ENCODE results near the gene S100Z.

The S100Z gene

GRCh38 chr5:76952795-76953536, 103.2 kb downstream of the S100Z start, which contains the start of gene CRHBP:
Gene CRHBP, plus strand, starts transcription at chr5:76953045. Its CDS starts 90 bp downstream, at chr5:76953135.
- DNase-seq (ENCODE audit: low read depth, low spot score) = no peak

- no peak for DNase-seq (ENCODE audit: low read depth, low spot score)
Observed at GRCh38 chr5:76953551-76954382, 104.0 kb downstream of the S100Z start.

GRCh38 chr5:76954383-76954763, 104.6 kb downstream of the S100Z start:
- no peak for DNase-seq (ENCODE audit: low read depth, low spot score)

DNA sequence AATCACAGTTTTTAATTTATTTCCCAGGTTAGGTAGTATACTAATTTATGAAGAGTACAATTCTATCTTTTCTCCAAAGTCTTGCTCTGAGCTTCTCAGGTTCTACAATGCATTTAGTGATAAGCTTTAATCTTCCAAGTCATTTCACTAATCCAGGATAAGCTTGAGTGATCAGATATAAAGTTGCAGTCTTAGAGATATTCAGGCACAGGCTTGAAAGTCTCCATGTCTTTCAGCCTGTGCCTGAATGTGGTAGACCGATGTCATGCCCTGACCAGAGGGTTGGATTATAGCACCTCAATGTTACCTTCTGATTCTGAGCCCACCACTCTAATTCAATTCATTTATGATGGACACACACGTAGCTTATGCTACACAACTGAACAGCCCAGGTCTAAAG, 106.2 kb downstream of the S100Z start:
- DNase-seq (ENCODE audit: low read depth, low spot score) = no peak

DNA sequence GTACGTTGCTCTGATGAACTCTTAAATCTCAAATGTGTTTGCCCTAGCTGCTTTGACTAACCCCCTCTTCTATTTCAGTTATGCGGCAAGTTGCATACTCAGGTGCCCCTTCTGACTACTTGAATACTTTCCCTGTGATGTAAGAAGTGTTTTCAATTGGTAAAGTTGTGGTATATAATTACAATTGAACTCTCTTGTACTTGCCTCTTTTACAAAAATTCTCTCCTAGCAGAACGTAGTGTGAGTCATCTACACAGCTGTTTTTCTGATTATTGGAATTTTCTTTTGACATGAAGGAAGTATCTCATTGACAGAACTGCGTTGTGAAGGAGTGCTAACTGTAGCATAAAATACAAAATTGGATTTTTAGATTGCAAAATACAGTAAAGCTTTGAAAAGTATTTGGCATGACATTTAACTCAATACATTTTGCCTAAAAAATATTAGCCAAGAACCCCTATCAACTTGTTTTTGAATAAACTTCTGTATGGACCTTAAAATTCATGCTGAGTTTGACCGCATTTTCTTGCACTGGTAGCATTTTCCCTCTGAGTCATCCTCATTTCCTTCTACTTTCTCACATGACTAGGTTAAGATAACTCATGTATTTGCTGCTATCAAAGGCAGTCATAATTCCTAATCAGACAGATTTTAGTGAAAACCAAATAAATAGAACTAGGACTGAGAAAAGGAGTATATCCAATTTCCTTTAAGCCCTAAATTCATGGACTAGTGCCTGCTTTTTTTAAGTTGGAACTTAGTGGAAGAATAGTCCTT, 109.4 kb downstream of the S100Z start:
- DNase-seq (ENCODE audit: low read depth, low spot score) = no peak

DNA sequence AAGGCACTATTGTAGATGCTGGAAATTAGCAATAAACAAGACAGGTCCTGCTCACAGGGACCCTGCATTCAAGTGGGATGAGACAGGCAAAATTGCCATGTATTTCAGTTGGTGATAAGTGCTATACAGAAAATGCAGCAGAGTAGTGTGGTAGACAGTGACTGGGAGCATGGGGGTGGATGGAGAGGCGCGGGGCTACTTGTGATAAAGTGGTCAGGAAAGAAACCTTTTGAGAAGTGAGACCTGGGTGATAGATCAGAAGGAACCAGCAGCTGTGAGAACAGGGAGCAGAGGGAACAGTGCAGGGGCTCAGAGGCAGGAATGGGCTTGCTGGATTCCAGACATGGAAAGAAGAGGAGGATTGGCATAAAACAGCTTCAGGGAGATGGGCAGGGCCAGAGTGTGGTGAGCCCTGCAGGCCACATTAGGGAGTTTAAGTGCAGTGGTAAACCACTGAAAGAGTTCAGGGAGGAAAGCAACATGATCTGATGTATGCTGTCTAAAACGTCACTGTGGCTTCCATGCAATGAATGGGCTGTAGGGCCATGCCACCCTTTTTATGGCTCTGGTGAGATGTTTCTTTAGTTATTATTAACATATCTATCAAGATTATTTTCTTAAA, 110.3 kb downstream of the S100Z start:
- no peak for DNase-seq (ENCODE audit: low read depth, low spot score)

- DNase-seq (ENCODE audit: low read depth, low spot score) = no peak
Observed at GRCh38 chr5:76964060-76964459, 114.2 kb downstream of the S100Z start.

All from activated CD4-positive, CD25-positive, alpha-beta regulatory T cell treated with anti-CD3 and anti-CD28 coated beads, Interleukin-2, amount 50 U/mL, for 16 hours (primary cell).